GM19351 (cell line): ENCODE measurements around the gene PRKCB.

Experiments
- ATAC-seq: cut with Tn5 transposase; IDR thresholded peaks from one replicate; pipeline ENCODE4 v1.9.1; 2021; ENCODE audit warnings: mild to moderate bottlenecking, moderate library complexity; ENCODE audit not compliant: unreplicated experiment

The PRKCB gene

GRCh38 chr16:23960081-23960885 lies 124.5 kb downstream of the PRKCB start:
- no peak for ATAC-seq

- ATAC-seq, result no peak
These were observed 126.2 kb downstream of the PRKCB start for GRCh38 chr16:23962001-23962400.

DNA sequence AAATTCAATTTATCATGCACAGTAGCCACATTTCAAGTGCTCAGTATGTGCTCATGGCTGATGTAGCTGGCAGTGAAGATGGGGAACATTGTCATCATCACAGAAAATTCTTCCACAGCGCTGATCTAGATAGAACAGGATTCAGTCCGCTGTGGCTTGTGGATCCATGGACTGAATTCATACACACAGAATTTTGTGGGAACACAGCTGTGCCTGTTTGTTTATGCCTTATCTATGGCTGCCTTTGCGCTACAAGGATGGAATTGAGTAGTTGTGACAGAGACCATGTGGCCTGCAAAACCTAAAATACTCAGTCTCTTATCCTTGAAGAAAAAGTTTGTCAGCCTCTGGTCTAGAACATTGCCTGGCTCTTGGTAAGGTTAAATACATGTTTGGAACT lies 128.4 kb downstream of the PRKCB start:
- no peak for ATAC-seq

GRCh38 chr16:23965137-23965733 lies 129.5 kb downstream of the PRKCB start:
- ATAC-seq, result no peak

DNA sequence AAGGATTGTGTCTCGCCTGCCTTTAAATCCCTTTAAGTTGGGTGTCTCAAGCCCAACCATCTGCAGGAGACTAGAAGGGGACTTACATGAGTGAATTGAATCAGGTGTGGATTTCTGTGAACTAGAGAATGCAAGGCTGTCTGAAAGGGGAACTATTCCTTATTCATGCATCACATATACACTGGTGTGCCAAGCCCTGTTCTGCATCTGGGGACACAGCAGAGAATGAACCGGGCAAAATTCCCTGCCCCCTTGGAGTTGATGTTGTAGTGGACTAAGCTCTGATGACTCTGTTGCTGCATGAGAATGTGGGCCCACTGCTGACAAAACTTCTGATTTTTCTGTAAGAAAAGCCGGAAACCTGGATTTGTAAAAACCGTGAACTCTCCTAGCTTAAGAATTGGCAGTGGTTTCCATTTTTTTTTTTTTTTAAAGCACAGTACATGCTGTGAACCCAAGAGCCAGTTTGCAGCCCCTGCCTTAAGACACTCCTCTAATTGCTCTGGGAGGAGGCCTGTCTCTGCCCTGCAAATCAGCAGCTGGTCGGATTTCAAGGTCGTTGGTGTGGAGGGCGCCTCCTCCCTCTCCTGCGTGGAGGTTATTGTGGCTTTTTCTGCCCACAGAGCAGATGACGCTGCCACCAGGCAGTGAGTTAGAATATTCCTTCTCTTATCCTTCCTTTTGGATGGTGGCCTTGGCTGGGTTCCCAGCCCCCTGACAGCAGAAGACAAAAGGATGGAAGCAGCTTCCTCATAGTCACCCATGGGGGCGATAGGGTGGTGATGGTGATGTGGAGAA lies 131.0 kb downstream of the PRKCB start:
- no peak for ATAC-seq

DNA sequence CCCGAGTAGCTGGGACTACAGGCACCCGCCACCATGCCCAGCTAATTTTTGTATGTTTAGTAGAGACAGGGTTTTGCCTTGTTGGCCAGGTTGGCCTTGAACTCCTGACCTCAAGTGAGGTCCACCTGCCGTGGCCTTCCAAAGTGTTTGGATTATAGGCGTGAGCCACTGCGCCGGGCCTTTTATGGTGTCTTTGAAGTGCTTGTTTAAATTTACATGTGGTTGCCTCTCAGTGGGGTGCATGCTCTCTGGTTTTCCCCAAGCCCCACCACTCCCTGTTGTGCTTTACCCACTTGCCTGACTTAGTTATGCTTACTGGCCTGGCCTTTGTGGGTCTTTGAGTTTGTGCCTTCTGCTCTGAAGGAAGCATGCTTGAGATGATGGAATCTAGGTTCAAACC lies 132.0 kb downstream of the PRKCB start:
- ATAC-seq, result no peak

DNA sequence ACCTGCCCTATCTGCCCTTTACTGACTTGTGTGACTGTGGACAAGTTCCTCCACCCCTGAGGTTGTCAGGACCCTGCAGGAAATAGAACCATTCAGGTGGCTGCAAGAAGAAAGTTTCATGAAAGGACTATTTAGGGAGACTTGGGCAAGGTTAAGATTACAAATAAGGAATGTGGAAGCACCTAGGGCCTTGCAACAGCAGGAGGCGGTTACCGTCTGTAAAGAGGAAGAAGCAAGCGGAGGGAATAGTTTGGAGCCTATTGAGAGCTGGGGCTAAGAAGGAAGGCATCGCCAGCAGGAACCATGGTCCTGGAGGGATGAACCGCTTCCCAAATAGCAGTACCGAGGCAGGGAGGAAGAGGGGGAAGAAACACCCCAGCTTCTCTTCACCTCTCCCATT lies 132.4 kb downstream of the PRKCB start:
- ATAC-seq, result no peak

GRCh38 chr16:23969468-23970297 lies 133.9 kb downstream of the PRKCB start:
- ATAC-seq, result no peak

- ATAC-seq, result no peak
These were observed 138.4 kb downstream of the PRKCB start for GRCh38 chr16:23974223-23974622.

DNA sequence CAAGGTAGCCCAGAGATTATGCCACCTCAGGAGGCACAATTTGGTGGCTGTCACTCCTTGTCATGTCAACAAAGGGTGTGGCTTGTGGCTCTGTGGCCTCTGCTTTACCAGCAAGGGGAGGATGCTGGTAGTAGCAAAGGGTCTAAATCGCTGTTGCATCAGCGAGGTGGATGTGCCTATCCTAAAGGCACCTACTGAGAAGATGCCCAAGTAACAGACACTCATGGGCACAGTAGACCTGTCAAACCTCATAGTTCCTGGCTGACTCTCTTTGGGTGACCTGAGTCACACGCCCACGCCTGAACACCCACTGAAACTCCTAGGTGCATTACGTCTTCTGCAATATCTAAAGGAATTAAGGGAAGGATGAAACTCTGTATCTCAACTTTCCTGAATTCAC lies 139.5 kb downstream of the PRKCB start:
- ATAC-seq, result no peak

DNA sequence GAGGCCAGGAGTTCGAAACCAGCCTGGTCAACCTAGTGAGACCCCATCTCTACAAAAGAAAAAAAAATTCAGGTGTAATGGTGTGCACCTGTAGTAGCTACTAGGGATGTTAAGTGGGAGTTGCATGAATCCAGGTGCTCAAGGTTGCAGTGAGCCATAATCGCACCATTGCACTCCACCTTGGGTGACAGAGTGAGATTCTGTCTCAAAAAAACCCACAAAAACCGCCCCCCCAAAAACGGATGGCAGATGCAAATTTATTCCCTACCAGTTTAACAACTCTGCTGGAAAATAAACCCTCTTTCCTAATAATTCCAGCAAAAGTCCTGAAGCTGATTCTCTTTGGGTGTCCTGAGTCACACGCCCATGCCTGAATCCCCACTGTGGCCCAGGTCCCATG lies 140.3 kb downstream of the PRKCB start:
- no peak for ATAC-seq

- no peak for ATAC-seq
These were observed 140.7 kb downstream of the PRKCB start for GRCh38 chr16:23976524-23976923.

- ATAC-seq, result no peak
These were observed 143.7 kb downstream of the PRKCB start for GRCh38 chr16:23979441-23979840.

- ATAC-seq, result no peak
These were observed 144.2 kb downstream of the PRKCB start for GRCh38 chr16:23979982-23980381.

GRCh38 chr16:23981429-23982399 lies 145.9 kb downstream of the PRKCB start:
- no peak for ATAC-seq

GRCh38 chr16:23986455-23986854 lies 150.7 kb downstream of the PRKCB start:
- no peak for ATAC-seq

DNA sequence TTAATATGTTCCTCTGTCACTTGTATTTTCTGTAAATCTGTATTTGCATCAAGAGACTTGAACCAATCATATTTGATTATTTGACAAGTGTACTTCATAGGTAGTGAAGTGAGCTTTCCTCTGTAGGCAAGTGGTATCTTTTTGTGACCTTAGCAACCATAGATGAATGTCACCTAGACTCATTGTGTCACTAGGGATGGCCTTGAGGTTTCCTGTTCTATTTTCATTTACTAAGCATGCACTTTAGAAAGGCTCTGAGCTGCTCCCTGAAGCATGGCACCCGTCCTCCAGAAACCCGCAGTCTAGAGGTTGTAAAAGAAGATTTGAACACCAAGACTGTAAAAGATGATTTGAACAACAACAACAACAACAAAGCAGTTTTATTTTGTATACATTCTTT lies 151.7 kb downstream of the PRKCB start:
- peak; percentile 99 for ATAC-seq

- no peak for ATAC-seq
These were observed 154.7 kb downstream of the PRKCB start for GRCh38 chr16:23990507-23990906.

DNA sequence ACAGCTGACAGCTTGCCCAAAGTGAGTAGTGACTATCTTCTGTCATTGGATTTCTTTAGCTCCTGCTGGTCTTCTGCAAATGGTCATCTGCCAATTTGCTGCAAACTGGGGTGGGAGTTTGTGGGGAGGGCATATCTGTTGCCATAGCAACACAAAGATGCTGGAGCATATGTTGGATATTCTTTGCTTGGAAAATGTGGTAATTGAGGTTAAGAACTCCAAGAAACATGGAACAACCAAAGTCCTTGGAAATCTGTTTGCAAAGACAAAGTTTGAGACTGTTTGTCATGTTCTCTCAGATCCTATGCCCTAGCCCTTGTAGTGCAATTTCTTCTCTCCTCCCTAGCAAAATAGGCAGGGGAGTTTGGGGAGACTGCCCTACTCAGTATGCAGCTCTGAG lies 155.3 kb downstream of the PRKCB start:
- no peak for ATAC-seq

DNA sequence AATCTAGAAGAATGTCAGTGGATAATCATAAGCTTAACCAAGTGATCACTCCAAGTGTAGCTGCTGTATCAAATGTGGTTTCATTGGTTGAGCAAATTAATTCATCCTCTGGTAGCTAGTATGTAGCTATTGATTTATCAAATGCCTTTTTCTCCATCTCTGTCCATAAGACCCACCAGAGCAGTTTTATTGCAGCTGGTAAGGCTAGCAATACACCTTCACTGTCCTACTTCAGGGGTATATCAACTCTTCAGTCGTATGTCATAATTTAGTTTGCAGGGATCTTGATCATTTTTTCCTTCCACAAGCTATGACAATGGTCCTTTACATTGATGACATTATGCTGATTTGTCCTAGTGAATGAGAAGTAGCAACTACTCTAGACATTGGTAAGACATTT lies 158.8 kb downstream of the PRKCB start:
- no peak for ATAC-seq
